Ishikawa (cell line): ENCODE data around the gene GYPC.

Experiments
- CEBPB ChIP-seq: IDR thresholded peaks from 2 replicates; pipeline ENCODE4 v1.6.1; 2012
- CREB1 ChIP-seq: IDR thresholded peaks from 2 replicates; pipeline ENCODE4 v1.6.1; 2012; ENCODE audit warnings: low read depth
- EP300 ChIP-seq: IDR thresholded peaks from 2 replicates; pipeline ENCODE4 v1.6.1; 2012; ENCODE audit warnings: borderline replicate concordance
- FOXM1 ChIP-seq: IDR thresholded peaks from 2 replicates; pipeline ENCODE4 v1.6.1; 2012; ENCODE audit warnings: low read depth, borderline replicate concordance
- NFIC ChIP-seq: IDR thresholded peaks from 2 replicates; pipeline ENCODE4 v1.6.1; 2012
- RAD21 ChIP-seq: IDR thresholded peaks from 2 replicates; pipeline ENCODE4 v1.6.1; 2012; ENCODE audit warnings: low read depth
- REST ChIP-seq: IDR thresholded peaks from 2 replicates; pipeline ENCODE4 v1.6.1; 2012; ENCODE audit warnings: low read depth, mild to moderate bottlenecking
- TAF1 ChIP-seq: IDR thresholded peaks from 2 replicates; pipeline ENCODE4 v1.6.1; 2012; ENCODE audit warnings: low read depth, mild to moderate bottlenecking
- TCF12 ChIP-seq: IDR thresholded peaks from 2 replicates; pipeline ENCODE4 v1.6.1; 2012; ENCODE audit warnings: low read depth
- TEAD4 ChIP-seq: IDR thresholded peaks from 2 replicates; pipeline ENCODE4 v1.6.1; 2012
- USF1 ChIP-seq: IDR thresholded peaks from 2 replicates; pipeline ENCODE4 v1.6.1; 2012
- YY1 ChIP-seq: IDR thresholded peaks from 2 replicates; pipeline ENCODE4 v1.6.1; 2012; ENCODE audit warnings: low read depth
- ZBTB7A ChIP-seq: IDR thresholded peaks from 2 replicates; pipeline ENCODE4 v1.6.1; 2012; ENCODE audit warnings: low read depth

GRCh38 chr2:126731353-126731752 is 75.4 kb downstream of the GYPC start:
- TF ChIP-seq RAD21 (no peak), EP300 (no peak), NFIC (no peak), TCF12 (no peak), CEBPB (no peak), FOXM1 (no peak), CREB1 (no peak), TEAD4 (no peak), REST (no peak), YY1 (no peak), USF1 (no peak), TAF1 (no peak), ZBTB7A (no peak)
